A673 (cell line): ENCODE results near the gene TSPAN11. TPM values are rescaled to one million over a fixed set of nuclear protein-coding genes. Genes with fewer than 3 reads are reported as not detected.
"Not testable (repeated sequence)": the region's sequence is repeated elsewhere in the genome, so short reads cannot be mapped to it uniquely, and the experiment has no call there.

Experiments
- BruUV-seq: library from RNA; stranded (reverse); fragments of 400-500 nt; replicated peaks from 2 replicates; lab custom pipeline; 2021; lab: Mats Ljungman, UMichigan
- CTCF ChIA-PET: fragments of 300-600 bp; sonication (Branson Sonifier 250); formaldehyde crosslinking; loops from one replicate; lab custom pipeline; 2022; ENCODE audit warnings: antibody characterized with exemption; lab: Charles Lee
- POLR2A ChIA-PET: fragments of 300-600 bp; sonication (Branson Sonifier 250); formaldehyde crosslinking; loops from one replicate; lab custom pipeline; 2022; ENCODE audit warnings: antibody characterized with exemption; ENCODE audit not compliant: low non-redundant PET; lab: Charles Lee
- DNase-seq: peaks from one replicate; pipeline ENCODE4 v3.0.0-alpha.2; 2015; ENCODE audit warnings: low spot score
- H3K27ac ChIP-seq: fragments of 200-600 bp; sonication (generic); 2 replicates; pipeline ENCODE4 v1.5.1; 2016; ENCODE audit warnings: mixed run types, low read depth, mild to moderate bottlenecking, mixed read lengths, antibody characterized with exemption, low read length; ENCODE audit not compliant: poor library complexity, severe bottlenecking
- H3K27me3 ChIP-seq: fragments of 200-600 bp; sonication (generic); replicated peaks from 2 replicates; pipeline ENCODE4 v1.6.1; 2017; ENCODE audit warnings: mixed run types, low read depth, mild to moderate bottlenecking, mixed read lengths, antibody characterized with exemption, low read length; ENCODE audit not compliant: insufficient read depth, poor library complexity
- H3K36me3 ChIP-seq: fragments of 200-600 bp; sonication (generic); 2 replicates; pipeline ENCODE4 v1.6.1; 2016; ENCODE audit warnings: mixed run types, mild to moderate bottlenecking, mixed read lengths, antibody characterized with exemption, low read length; ENCODE audit not compliant: insufficient read depth, poor library complexity, severe bottlenecking
- H3K4me1 ChIP-seq: fragments of 200-600 bp; sonication (generic); 2 replicates; pipeline ENCODE4 v1.6.1; 2017; ENCODE audit warnings: mixed run types, mild to moderate bottlenecking, mixed read lengths, antibody characterized with exemption, low read length; ENCODE audit not compliant: insufficient read depth, poor library complexity, severe bottlenecking
- H3K4me3 ChIP-seq: fragments of 200-600 bp; sonication (generic); 2 replicates; pipeline ENCODE4 v1.5.1; 2016; ENCODE audit warnings: low read depth, mixed run types, mild to moderate bottlenecking, mixed read lengths, low read length; ENCODE audit not compliant: poor library complexity, severe bottlenecking
- H3K9me3 ChIP-seq: fragments of 200-600 bp; sonication (generic); 2 replicates; pipeline ENCODE4 v1.6.1; 2016; ENCODE audit warnings: mixed run types, low read depth, mild to moderate bottlenecking, mixed read lengths, antibody characterized with exemption, low read length; ENCODE audit not compliant: poor library complexity, severe bottlenecking
- CTCF ChIP-seq: fragments of 300-800, 200-600 bp; sonication (generic); conservative IDR thresholded peaks from 2 replicates; pipeline ENCODE4 v1.5.1; 2017; ENCODE audit warnings: low read depth, mild to moderate bottlenecking, antibody characterized with exemption, low read length, moderate library complexity, mixed read lengths
- EZH2 ChIP-seq: fragments of 200-600 bp; sonication (generic); IDR thresholded peaks from 2 replicates; pipeline ENCODE4 v1.6.1; 2017; ENCODE audit warnings: borderline replicate concordance, low read depth, mild to moderate bottlenecking, mixed read lengths, antibody characterized with exemption, low read length; ENCODE audit not compliant: poor library complexity, severe bottlenecking
- intact Hi-C: fragments of 100-400 bp; cut with micrococcal nuclease; formaldehyde crosslinking; loops from one replicate; pipeline ENCODE4 v1.10.0; 2022; ENCODE audit not compliant: unreplicated experiment
- total RNA-seq: library from RNA; stranded (reverse); gene quantifications from 2 replicates; pipeline ENCODE4 v1.2.3, GENCODE V29; 2021

The TSPAN11 gene
- total RNA-seq, 1 experiment from 2014 or later = 20.9 TPM

- TF ChIP-seq EZH2 = no peak
- no peak for TF ChIP-seq CTCF
- H3K4me3 ChIP-seq = no peak overlapping the region
- POLR2A ChIA-PET = no interaction called here
- no peaks in the 10 kb centered on the region for H3K4me1 ChIP-seq
- no TSS peak for BruUV-seq
- DNase-seq = no peak
- no peak overlapping the region for H3K27ac ChIP-seq
- H3K27me3 ChIP-seq = no peaks in the 10 kb centered on the region
- no peaks in the 10 kb centered on the region for H3K9me3 ChIP-seq
- intact Hi-C loops = no loop called here
- CTCF ChIA-PET = no interaction called here
- no peaks in the 10 kb centered on the region for H3K36me3 ChIP-seq
These were observed 99.7 kb downstream of the TSPAN11 start for GRCh38 chr12:31026202-31026601.

- H3K27ac ChIP-seq, BruUV-seq, H3K4me1 ChIP-seq, H3K36me3 ChIP-seq, H3K27me3 ChIP-seq, POLR2A ChIA-PET, H3K9me3 ChIP-seq, DNase-seq, H3K4me3 ChIP-seq, CTCF ChIA-PET, intact Hi-C loops: not testable (repeated sequence)
These were observed 100.5 kb downstream of the TSPAN11 start for GRCh38 chr12:31027006-31027405.

- ChIA-PET POLR2A (no interaction called here), CTCF (no interaction called here)
- no TSS peak for BruUV-seq
- no peaks in the 10 kb centered on the region for H3K4me1 ChIP-seq
- no peak overlapping the region for H3K27ac ChIP-seq
- no peaks in the 10 kb centered on the region for H3K36me3 ChIP-seq
- intact Hi-C loops = no loop called here
- H3K4me3 ChIP-seq = no peak overlapping the region
- no peak for TF ChIP-seq EZH2
- no peak for TF ChIP-seq CTCF
- H3K9me3 ChIP-seq = no peaks in the 10 kb centered on the region
- H3K27me3 ChIP-seq = no peaks in the 10 kb centered on the region
- no peak for DNase-seq
These were observed 102.9 kb downstream of the TSPAN11 start for GRCh38 chr12:31029468-31029867.

DNA sequence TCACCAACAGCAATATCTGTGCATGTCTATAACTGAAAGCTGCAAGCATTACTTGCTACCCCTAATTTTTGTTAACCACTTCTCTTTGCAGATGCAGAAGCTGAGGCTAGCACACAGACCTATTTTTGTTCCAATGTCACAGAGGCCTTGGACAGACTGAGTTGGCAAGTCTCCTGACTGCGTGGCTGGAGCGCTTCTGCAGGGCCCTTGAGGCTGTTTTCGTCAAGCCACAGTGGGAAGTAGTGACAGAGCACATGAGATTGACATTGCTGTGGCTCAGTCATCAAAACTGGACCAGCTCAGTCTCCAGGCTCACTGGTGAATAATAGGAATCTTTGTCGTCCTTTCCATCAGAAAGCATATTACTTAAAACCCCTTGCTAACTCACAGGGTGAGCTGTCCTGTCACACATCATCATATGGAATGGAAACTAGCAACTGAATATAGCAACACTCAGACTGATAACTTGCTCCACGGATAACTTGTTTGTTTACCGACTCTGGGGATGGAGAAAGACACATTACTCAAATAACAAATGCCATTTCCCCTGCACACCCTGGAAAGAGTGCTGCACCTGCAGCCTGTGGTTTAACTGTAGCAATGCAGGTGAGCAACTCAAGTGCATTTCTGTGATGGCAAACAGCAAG lies 103.5 kb downstream of the TSPAN11 start:
- BruUV-seq = no TSS peak
- ChIA-PET CTCF (no interaction called here), POLR2A (no interaction called here)
- H3K27ac ChIP-seq = no peak overlapping the region
- no peaks in the 10 kb centered on the region for H3K27me3 ChIP-seq
- no peaks in the 10 kb centered on the region for H3K4me1 ChIP-seq
- TF ChIP-seq EZH2 (no peak), CTCF (no peak)
- intact Hi-C loops = no loop called here
- no peaks in the 10 kb centered on the region for H3K9me3 ChIP-seq
- no peak for DNase-seq
- H3K36me3 ChIP-seq = no peaks in the 10 kb centered on the region
- H3K4me3 ChIP-seq = no peak overlapping the region
